Adrenal gland (tissue), 5 donors: ENCODE measurements around the gene UBE2D2.

Experiments used
- CTCF ChIP-seq, 6 experiments: fragments of 450-650 bp in 4 of 6; fragments of 200-600 bp in 2 of 6; sonication (generic) in 1 of 6; IDR thresholded peaks; 1 replicate in 5 of 6; 2 replicates in 1 of 6; pipeline versions ENCODE4 v1.5.1 to v1.8.0; 2016 to 2021; ENCODE audit warnings: antibody characterized with exemption in 6 of 6, mild to moderate bottlenecking in 2 of 6, moderate library complexity in 1 of 6
- POLR2A ChIP-seq, 2 donors: fragments of 450-650 bp; IDR thresholded peaks; one replicate each; pipeline ENCODE4 v1.6.1; 2017; ENCODE audit warnings: antibody characterized with exemption in 2 of 2, mild to moderate bottlenecking in 2 of 2, moderate library complexity in 1 of 2
- donor health status: DM: no; HTN: no; CAD: no.

GRCh38 chr5:139660105-139660922 is 99.2 kb downstream of the UBE2D2 start:
- TF ChIP-seq CTCF (IDR thresholded peaks at IDR 0.05) (no peak), POLR2A (IDR thresholded peaks at IDR 0.05) (peak; percentile 47 to 88)
